ENCODE results near the gene ALKAL2. TPM values are rescaled to one million over a fixed set of nuclear protein-coding genes. Genes with fewer than 3 reads are reported as not detected.

The ALKAL2 gene
- polyA plus RNA-seq, 12 donors, result 0.57 to 2.1 (median 1.3) TPM; not detected in 2

GRCh38 chr2:273333-273732 lies 14.6 kb downstream of the ALKAL2 start:
- no peak for DNase-seq

- DNase-seq, result no peak
Observed at GRCh38 chr2:271917-272316, 16.0 kb downstream of the ALKAL2 start.

DNA sequence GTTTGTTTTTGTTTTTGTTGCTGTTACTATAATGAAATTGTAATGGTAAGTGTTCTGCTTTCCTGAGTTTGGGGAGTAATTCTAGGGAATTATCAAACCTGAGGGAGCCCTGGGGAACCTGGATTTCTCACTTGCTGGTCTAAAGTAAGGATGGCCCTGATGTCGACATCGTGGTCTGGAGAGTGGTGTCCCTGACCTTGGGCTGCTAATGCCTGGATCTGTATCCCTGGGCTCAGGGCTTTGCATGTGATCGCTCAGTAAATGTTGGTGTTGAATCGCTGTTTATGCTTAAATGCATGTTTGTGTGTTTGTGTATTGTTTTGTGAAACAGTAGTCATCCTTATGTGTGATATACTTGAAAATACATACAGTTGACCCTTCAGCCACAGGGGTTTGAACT lies 17.0 kb downstream of the ALKAL2 start:
- no peak for DNase-seq

- no peak for DNase-seq
Observed at GRCh38 chr2:269356-270030, 18.4 kb downstream of the ALKAL2 start.

DNA sequence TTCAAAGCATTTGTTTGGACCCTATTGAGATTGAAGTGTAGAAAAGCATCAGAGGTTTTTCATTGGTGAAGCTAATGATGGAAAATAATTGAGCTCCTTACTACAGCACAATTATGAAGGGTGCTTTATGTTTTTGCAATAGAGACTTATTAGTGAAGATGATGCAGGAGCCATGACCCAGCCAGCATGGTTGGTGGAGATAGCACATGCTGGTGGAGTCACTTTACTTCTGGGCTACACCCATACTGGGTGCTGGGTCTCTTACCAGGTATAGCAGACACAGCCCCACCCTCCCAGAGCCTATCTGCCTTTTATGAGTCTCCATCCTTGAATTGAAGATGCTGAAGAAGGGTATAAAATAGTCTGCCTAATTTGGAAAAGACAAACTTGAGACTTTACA lies 19.6 kb downstream of the ALKAL2 start:
- no peak for DNase-seq

GRCh38 chr2:264493-265468 lies 23.1 kb downstream of the ALKAL2 start, which contains the start of gene ACP1:
Gene ACP1 (plus strand): TSS chr2:264947. CDS start chr2:264965, 18 bp downstream.
- peak; percentile 96 for DNase-seq

GRCh38 chr2:263774-264492 lies 24.0 kb downstream of the ALKAL2 start, which contains the start of gene SH3YL1:
Gene SH3YL1 (minus strand): TSS chr2:264032. CDS start chr2:263984, 48 bp downstream.
- DNase-seq, result no peak

DNA sequence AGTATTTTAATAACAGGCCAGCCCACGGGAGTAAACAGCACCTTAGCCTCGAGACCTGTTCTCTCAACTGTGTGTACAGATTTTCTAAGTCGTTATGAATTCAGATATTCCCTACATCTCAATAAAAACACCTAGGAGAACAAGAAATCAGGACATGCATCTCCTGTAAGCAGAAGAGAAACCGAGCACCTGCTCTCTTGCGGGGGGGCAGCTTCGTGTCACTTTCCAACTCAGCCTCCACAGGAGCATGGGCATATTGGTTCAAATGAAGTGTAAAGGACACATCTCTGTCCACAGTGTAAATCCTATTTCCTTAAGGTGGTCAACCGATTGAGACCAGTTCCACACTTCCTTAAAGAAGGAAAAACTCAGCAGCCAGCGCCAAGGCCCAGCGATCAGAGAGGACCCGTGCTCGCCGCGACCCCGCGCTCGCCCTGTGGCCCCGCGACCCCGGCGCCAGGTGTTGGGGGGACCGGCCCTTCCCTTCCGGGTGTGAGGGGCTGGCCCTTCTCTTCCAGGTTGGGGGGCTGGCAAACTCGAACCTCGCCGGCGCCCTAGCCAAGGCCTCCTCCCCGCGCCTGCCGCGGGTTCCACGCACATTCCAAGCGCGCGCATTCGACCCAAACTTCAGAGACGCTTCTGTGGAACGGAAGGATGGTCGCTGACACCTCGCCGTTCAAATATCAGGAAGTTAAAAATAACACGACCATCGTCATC lies 24.7 kb downstream of the ALKAL2 start:
- no peak for DNase-seq

DNA sequence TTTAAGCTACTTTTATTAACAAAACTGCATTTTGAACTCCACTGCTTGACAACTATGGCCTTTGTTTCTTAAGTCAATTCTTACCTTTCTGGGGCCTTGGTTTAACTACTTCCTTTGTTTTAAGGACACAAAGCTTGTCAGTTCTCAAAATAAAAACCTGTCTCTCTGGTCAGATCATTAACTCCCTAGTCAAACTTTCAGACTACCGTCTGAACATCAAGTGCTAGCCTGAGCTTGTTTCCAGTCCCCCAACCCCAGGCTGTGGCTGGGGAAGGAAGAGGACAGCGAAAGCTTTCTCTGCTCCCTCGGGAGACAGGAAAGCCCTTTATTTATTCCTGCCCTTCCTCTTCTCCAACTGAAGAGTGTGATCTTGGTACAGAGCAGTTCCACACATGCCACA lies 25.8 kb downstream of the ALKAL2 start:
- no peak for DNase-seq

DNA sequence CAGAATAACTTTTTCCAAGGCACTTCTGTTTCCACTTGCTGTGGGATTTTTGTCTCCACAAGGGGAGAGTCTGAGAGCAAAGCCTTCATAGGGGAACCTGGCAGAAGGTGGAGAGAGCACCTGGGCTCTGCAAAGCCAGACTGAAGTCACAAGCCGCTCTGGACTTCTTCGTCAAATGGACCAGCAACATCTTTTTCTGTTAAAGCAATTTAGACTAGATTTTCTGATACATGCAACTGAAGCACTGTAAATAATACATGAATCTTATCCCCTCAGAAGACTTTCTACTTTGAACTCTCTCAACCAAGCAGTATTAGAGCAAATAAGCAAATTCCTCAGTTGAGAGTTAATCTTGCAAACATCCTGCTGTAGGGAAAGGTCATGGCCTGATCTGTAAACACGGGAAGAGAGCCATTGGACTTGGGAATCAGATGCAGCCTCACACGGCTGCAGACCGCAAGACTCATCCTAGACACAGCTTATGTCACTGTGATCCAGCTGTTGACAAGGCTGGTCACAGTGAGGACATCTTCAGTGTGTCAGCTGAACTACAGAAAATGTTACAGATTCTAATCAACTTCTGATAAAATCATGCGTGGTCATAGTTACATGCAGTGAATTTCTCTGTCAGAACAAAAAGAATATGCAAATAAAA lies 27.3 kb downstream of the ALKAL2 start:
- DNase-seq, result no peak

DNA sequence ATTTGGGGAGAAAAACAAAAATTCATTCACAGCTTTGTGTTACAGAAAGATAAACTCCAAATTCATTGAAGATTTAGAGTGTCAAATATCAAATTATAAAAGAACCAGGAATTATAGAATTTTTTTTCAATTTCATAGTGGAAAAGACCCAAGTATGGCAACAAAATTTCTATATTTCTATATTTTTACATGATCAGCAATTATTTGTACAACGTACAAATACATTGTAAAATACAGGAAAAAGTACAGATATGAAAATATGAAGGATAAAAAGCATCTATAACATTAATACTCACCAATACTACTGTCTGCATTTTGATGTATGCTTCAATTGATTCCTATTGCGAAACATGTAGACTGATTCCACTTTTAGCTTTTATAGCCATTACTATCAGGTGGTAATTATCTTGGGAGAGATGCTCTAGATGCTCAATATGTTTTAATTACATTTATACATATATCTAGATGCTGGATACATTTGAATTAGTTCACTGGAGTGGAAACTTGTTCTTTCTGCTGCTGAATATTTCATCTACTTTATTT lies 28.0 kb downstream of the ALKAL2 start:
- DNase-seq, result no peak

DNA sequence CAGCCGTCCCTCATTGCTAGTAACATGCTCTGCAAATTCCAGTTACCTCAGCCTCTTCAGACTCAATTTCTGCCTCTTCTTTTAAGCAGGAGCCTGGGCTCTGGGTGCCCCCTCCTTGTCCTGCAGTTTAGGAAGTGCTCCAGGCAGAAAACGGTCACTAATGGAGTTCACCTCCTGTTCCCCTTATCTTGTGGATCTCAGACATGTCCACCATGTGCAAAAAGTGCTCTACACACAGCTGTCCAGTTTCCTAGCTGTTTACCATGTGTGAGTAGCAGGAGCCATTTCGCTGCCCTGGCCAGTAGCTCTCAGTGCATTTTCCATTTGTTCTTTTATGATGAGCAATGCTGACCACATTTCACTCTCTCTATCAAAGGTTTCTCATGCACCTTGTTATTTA lies 29.0 kb downstream of the ALKAL2 start:
- no peak for DNase-seq

GRCh38 chr2:257842-258241 lies 30.0 kb downstream of the ALKAL2 start:
- no peak for DNase-seq

DNA sequence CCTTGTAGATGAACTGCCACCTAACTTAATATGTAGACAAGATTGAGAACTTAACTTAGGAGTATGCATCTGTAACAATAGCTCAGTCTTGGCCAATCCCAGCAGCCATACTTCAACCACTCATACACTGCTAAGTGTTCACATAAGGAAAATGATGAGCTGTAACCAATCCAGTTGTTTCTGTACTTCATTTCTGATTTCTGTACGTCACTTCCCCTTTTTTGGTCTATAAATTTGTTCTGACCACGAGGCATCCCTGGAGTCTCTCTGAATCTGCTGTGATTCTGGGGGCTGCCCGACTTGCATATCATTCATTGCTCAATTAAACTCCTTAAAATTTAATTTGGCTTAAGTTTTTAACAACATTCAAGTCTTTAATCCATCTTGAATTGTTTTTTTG lies 30.5 kb downstream of the ALKAL2 start:
- no peak for DNase-seq

GRCh38 chr2:256094-256493 lies 31.8 kb downstream of the ALKAL2 start:
- no peak for DNase-seq

DNA sequence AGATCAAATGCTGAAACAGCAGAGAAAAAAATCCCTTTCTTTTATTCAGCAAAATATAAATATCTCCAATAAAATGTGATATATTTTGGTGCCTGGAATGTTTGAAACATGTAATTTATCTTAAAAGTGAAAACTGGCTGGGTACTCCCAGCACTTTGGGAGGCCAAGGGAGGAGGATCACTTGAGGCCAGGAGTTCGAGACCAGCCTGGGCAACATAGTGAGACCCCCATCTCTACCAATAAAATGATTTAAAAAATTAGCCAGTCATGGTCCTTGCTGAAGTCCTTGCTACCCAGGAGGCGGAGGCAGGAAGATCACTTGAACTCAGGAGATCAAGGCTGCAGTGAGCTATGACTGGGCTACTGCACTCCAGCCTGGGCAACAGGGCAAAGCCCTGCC lies 32.7 kb downstream of the ALKAL2 start:
- no peak for DNase-seq

GRCh38 chr2:254241-254640 lies 33.6 kb downstream of the ALKAL2 start:
- DNase-seq, result no peak

DNA sequence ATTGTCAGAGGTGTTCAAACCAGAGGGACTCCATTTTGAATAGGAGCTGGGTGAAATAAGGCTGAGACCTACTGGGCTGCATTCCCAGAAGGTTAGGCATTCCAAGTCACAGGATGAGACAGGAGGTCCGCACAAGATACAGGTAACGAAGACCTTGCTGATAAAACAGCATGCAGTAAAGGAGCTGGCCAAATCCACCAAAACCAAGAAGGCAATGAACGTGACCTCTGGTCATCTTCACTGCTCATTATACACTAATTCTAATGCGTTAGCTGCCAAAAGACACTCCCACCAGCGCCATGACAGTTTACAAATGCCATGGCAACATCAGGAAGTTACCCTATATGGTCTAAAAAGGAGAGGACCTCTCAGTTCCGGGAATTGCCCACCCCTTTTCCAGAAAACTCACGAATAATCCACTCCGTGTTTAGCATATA lies 34.7 kb downstream of the ALKAL2 start:
- DNase-seq, result no peak

GRCh38 chr2:252001-252602 lies 35.8 kb downstream of the ALKAL2 start:
- no peak for DNase-seq

GRCh38 chr2:249538-250042 lies 38.3 kb downstream of the ALKAL2 start:
- DNase-seq, result no peak
